ENCODE measurements around the gene OR4D6. TPM values are rescaled to one million over a fixed set of nuclear protein-coding genes. Genes with fewer than 3 reads are reported as not detected.

The OR4D6 gene
- polyA plus RNA-seq, 1 donor, result not detected

Other genes with a start within 250 kb of the OR4D6 start
- 11.6 TPM for gene MPEG1, start 244.0 kb upstream of the OR4D6 start, polyA plus RNA-seq (ENCODE audit: insufficient read length)
- not detected for gene OR5AN1, start 98.1 kb upstream of the OR4D6 start, polyA plus RNA-seq (ENCODE audit: insufficient read length)
- gene OR5A2, start 30.5 kb upstream of the OR4D6 start, polyA plus RNA-seq (ENCODE audit: insufficient read length), result not detected
- gene OR5A1, start 20.5 kb upstream of the OR4D6 start, polyA plus RNA-seq (ENCODE audit: insufficient read length), result not detected
- gene OR4D10, start 16.4 kb downstream of the OR4D6 start, polyA plus RNA-seq (ENCODE audit: insufficient read length), result not detected
- gene OR4D11, start 46.6 kb downstream of the OR4D6 start, polyA plus RNA-seq (ENCODE audit: insufficient read length), result not detected
- gene OR4D9, start 54.6 kb downstream of the OR4D6 start, polyA plus RNA-seq (ENCODE audit: insufficient read length), result 0.09 TPM
- gene OSBP, start 158.8 kb downstream of the OR4D6 start, polyA plus RNA-seq (ENCODE audit: insufficient read length), result 63.3 TPM
- gene PATL1, start 212.1 kb downstream of the OR4D6 start, polyA plus RNA-seq (ENCODE audit: insufficient read length), result 28.7 TPM